IPS DF 4.7 (cell line): ENCODE measurements around the gene AVPR2.

ENCODE experiments used
- DNase-seq: peaks from one replicate; pipeline ENCODE4 v3.0.0-alpha.2; 2013; ENCODE audit warnings: low spot score; ENCODE audit errors: extremely low read depth

The AVPR2 gene

DNA sequence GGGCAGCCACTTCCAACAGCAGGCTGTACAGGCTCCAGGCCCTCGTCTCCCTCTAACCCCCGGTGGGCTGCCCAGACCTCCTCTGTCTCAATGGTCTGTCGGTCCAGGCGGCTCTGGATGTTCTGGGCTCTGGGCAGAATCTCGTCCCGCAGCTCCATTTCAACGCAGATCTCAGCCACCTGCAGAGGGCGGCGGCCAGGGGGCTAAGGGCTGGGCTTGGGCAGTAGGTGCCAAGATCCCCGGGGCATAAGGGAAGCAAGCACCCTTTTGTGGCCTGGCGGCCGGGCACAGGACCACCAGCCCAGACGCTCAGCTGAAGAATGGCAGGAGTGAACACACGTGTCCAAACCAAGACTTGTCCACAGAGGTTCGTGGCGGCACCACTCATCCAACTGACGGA is 9.2 kb downstream of the AVPR2 start:
- DNase-seq: no peak

DNA sequence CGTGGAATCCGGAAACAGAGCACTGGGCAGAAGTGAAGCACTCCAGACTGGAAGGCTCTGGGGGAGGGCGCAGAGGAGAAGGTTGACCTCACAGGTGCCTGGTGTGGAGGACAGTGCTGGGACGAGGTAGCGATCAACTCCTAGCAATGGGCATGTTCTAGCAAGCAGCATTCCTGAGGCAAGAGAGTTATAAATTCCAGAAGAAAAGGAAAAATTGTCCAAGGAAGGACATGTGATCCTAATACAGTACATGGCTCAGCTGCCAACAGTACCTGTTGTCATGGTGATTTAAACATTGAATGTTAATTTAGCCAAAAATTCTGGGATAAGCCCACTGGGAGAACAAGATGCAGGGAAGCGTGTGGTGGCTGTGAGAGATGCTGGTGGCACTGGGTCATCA is 13.4 kb downstream of the AVPR2 start:
- no peak for DNase-seq

DNA sequence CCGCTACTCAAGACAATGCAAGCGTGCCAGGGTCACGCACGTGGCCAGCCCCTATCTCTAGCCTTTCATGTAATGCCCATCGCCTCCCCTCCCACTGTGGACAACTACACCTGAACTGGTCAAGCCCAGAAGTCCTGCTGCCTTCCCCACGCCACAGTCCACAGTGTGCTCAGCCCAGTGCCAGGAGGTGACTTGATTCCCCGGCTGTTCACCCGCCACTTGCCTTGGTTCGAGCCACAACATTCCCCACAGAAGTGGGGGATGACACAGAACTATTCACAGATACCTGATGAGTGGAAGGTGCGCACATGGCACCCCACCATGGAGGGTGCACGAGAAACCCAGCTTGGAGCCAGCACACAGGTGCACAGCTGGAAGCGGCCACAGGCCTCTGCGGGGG is 14.8 kb downstream of the AVPR2 start:
- no peak for DNase-seq

DNA sequence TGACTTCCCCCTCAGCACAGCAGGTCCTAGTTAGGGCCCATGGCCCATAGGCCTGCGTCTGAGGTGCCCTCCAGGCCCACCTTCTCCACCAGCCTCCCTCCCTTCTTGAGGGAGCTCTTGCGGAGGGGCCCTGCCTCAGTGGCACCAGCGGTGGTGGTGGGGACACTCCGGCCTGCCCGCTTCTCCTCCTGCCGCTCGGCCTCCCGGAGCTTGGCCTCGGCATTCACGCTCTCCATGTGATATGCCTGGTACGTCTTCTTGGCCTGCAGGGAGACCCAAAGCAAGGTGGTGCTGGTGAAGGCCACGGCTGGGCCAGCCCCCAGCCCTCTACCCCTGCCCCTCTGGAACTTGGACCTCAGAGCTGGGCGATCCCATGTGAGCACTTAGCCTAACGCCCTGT is 16.1 kb downstream of the AVPR2 start:
- DNase-seq: no peak

DNA sequence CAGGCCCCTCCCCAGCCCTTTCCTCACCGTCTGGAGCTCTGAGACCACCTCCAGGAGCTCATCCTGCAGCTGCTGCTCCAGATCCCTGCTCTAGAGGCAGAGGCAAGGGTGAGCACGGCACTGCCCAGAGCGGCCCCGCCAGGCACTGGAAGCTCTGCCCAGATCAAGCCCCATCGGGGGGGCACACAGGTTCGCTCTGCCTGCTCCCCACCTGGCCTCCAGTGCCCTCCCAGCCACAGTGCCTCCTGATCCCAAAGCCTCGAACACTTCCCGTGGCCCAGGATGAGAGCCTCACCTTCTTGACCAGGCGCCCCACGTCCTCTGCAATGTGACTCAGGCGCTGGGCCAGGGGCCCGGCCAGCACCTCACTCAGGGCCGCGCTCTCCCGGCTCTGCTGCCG is 16.6 kb downstream of the AVPR2 start:
- no peak for DNase-seq

DNA sequence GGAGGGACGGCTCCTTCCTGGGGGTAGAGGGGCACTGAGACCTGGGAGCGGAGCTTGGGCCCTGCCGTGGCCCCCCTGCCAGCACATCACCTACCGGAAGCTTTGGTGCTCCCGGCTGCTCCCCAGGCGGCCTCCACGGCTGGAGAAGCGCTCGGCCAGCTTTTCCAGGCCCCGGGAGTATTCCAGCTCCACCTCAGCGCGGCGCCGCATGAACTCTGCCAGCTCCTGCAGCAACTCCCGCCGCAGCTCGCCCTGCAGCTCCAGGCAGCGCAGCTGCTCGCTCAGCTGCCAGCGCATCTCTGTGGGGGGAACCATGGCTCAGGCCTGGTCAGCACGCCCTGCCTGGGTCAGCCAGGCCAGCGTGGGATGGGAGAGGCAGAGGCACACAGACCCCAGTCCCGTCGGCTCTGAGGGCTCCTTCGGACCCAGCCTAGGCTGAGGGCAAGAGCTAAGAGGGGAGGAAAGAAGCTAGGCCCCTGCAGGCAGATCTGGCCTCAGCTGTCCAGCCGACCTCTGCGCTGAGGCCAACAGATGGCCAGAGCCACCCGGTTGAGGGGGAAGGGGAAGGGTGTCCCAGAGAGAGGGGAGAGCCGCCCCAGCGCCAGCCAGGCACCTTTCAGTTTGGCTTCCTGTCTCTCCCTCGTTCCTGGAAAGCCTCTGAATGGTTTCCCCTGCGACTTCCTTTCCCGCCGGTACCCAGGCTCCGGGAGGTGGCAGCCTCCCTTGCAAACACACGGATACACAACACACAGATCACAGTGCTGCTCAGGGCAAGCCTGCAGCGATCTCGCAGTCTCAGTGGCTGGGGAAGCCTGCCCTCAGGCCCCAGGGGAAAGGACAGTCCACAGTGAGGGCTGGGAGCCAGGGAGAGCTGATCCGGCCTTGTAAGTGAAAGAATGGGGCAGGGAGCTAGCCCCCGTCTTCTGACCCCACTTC is 17.3 kb downstream of the AVPR2 start:
- no peak for DNase-seq

DNA sequence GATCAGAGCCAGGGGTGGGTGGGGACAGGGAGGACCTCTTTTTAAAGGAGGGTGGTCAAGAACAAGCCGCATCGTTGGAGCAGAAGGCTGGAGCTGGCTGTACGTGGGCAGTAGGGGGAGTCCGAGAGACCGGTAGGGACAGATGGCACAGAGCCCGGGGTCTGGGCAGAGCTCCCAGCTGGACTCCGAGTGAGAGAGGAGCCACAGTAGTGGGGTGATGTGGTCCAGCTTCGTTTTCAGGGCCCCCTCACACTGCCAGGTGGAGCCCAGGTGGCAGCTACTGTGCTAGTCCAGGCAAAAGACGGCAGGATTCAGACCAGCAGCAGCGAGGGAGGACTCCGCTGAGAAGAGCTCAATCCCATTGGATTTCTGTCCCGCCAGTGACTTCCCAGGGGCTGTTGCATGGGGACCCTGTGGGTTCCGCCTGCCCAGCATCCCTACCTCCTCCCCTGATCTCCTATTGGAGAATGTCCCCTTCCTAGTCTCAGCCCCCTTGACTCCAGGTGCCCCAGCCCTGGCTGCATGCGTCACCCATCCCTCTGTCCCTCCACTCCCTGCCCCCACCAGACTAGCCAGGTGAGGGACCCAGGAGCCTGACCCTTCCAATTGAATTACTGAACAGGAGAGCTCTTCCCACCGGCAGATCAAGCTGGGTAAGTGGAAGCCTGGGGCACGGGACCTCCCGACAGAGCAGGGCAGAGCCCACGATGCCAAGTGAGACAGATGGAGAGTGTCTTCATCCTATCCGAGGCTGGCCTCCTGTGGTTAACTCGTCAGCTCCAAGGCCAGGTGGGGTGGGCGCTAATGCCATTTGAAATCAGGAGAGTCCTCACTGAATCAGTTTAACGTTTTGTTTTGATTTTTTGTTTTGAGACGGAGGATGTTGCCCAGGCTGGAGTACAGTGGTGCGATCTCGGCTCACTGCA is 18.7 kb downstream of the AVPR2 start:
- DNase-seq: no peak

DNA sequence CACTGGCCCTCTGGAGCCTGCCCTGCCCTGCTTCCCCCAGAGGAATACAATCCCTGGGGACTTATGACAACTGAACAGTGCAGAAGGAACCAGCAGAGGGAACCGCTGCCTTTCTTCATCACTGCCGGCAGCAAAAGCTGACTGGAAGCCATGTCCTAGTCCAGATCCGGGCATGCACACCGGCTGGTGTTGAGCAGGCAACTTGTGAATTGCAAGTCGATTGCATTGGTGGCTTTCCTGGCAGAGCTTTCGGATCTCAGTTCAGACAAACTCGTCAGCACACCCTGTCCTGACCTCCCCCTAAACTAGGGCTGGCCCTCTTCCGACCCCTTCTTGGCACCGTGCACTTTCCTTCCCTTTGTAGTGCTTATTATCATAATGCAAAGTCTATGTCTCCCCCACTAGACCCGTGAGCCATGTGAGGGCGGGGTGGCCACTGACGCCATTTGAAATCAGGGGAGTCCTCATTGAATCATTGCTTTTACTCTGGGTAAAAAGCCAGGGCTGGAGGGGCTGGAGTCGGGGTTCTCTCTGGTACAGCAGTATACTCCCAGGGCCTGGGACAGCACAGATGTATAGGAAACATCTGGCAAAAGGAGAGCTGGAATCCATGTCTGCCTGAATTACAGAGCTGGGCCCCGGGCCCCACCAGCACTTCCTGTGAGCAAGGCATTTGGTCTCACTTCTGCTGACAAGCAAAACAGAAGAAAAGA is 19.8 kb downstream of the AVPR2 start:
- no peak for DNase-seq

DNA sequence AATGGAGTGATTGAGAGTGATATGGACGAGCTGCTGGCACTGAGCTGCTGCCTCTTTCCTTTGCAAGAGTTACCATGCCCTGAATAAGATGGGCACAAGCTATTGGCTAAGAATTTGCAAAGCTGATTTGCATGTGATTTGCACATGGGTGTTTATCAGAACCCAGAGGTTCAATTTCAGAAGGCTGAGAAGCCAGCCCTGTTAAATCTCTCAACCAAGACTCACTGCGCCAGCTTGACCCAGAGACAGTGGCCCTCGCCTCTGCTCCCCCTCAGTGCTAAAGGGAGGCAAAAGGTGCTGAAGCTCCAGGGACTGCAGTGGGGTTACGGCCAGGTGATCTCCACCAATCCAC is 20.9 kb downstream of the AVPR2 start:
- no peak for DNase-seq

DNA sequence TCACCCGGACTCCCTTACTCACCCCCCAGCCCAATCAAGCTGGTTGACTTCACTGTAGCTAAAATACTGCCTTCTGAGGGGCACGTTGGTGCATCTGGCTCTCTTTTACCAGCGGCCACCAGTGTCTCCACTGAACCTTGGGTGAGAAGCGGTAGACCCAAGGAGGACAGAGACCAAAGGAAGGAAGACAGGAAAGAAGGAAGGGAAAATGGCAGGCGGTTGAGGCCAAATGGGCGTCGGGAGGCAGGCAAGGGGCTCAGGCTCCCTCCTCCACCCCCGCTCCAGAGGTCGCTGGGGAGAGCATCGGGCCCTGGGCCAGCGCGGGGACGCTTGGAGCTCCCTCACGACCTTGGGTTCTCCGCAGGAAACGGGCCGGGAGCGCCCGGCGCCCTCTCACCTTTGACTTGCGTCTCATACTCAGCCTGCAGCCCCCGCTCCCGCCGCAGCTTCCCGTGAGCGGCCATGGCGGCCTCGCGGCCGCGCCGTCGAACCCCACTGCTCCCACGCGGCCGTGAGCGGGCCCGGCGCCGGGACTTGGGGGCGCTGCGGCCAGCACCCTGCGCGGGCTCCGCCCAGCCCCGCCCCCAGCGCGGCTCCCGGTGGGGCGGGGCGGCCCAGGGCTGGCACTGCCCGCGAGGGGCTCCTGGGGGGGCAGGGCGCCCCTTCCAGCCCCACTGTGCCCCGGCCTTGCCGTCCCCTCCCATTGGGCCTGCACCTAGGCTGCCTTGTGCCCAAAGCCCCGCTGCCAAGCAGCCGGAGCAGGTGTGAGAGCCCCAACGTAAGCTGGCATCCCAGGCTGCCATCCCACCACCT is 21.5 kb downstream of the AVPR2 start, which contains the start of gene ARHGAP4:
Gene ARHGAP4, minus strand, starts transcription at position 526 of the 813 bp plus-strand sequence. Its CDS starts 62 bp downstream, at position 464.
- no peak for DNase-seq

DNA sequence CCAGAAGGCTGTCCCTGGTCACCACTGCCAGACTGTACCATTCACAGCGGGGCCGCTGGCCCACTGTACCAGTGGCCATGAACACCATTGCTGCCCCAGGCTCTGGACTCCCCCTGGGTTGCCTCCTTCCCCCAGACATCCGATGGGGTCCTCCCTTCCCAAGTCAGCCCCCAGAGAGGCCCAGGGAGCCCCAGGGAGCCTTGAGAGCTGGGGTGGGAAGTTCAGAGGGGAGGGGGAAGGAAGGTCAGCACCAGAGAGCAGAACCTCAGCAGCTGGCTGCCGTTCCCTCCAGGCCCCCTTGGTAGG is 22.0 kb downstream of the AVPR2 start:
- no peak for DNase-seq

DNA sequence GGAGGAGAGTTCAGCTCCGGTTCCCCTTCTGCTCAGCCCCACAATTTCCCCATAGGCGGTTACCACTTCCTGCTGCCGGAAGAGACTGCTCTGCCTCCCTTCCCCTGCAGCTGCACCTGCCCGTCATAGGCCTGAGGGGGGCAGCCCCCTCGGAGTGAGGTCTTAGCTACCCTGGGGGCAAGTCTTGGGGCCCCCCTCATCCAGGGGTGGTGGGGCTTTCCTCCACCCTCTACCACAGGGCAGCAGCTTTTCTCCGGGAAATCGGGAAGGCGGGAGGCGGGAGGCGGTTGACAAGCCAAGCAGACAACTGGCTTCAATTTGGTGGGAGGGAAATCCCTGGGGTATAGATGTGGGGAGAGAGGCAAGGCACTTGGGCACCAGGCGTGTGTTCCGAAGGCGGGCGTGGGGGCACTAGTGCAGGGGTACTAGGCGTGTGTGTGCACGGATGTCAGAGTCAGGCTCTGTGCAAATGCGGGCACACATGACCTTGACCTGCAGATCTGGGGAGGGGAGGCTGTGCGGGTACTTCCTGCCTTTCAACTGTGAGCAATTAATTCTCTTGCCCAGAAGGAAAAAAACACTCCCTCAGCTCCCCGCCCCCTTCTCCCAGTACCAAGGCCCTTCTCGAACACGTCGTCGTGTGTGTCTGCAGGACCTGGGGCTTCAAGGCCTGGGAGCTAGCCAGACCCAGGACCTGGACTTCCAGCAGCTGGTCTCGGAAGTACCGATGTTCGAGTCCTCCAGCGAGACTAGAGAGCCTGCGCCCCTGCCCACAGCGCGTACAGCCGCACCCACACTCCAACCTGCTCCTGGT is 22.6 kb downstream of the AVPR2 start:
- DNase-seq: no peak

DNA sequence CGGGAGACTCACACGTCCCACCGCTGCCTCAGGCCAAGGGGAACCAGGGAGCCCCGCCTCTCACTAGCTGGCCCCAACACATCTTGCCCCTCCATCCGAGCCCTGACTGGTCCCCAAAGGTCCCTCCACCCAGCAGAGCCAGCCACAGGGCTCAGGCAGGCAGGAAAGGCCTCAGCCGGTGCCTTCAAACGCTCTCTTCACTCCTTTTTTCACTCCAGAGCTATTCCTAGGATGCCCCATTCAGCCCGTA is 23.1 kb downstream of the AVPR2 start:
- DNase-seq: no peak

DNA sequence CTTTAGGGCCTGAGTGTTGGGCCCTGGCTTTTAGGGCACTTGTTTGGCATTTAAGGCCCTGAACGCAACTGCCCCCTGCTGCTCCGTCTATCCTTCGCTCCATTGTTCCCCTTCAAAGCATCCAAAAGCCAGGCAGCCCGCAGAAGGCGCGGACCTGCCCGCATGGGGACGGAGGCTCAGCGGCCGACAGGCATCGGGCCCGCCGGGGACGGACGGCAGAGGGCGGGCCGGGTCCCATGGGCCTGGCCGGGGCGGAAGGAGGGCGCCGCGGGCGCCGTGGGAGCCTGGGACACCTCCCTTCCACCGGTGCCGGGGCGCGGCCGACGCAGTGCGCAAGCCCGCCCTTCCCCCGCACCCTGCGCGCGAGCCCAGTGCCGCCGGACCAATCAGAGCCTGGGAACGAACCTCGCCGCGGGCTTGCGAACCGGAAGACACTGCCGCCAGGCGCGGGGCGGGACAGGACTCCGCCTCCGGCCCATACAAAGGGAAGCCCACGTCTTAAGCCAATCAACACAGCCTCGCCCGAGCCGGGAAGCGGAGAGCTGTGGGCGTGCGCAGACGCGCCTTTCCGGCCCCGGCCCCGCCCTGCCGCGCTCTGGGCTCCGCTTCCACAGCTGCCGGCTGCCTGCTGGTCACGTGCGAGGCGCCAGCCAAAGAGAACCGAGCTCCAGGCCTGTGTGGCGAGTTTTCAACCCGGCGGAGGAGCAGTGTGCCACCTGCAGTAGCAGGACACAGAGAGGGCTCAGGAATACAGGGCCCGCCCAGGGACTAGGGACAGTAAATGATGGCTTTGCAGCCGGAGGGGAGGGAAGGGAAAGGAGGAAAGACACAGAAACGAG is 23.7 kb downstream of the AVPR2 start:
- no peak for DNase-seq

DNA sequence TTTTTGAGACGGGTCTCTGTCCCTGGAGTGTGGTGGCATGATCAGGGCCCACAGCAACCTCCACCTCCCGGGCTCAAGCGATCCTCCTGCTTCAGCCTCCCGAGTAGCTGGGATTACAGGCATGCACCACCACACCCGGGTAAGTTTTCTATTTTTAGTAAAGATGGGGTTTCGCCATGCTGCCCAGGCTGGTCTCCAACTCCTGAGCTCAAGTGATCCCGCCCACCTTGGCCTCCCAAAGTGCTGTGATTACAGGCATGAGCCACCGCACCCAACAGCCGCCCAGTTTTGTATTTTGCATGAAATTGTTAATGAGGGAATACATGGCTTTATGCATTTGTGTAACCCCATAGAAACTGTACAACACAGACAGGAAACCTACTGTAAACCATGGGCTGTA is 24.4 kb downstream of the AVPR2 start:
- no peak for DNase-seq

DNA sequence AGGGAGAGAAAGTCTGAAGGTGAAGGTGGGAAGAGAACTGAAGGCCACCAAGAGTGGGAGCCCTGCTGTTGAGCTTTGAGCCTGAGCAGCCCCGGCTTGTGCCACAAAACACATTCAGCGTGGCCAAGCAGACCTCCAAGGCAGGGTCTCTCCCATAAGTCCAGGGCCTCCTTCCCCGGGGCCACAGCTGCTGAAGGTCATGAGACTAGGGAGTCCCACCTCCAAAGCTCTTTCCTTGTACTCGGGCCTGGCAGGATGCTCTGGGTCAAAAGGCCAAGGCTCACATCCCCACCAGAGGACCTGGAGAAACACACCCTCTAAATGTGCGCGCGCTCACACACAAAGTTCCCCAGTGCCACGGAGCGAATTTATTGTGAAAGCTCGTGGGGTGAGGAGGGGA is 25.1 kb downstream of the AVPR2 start:
- DNase-seq: no peak

DNA sequence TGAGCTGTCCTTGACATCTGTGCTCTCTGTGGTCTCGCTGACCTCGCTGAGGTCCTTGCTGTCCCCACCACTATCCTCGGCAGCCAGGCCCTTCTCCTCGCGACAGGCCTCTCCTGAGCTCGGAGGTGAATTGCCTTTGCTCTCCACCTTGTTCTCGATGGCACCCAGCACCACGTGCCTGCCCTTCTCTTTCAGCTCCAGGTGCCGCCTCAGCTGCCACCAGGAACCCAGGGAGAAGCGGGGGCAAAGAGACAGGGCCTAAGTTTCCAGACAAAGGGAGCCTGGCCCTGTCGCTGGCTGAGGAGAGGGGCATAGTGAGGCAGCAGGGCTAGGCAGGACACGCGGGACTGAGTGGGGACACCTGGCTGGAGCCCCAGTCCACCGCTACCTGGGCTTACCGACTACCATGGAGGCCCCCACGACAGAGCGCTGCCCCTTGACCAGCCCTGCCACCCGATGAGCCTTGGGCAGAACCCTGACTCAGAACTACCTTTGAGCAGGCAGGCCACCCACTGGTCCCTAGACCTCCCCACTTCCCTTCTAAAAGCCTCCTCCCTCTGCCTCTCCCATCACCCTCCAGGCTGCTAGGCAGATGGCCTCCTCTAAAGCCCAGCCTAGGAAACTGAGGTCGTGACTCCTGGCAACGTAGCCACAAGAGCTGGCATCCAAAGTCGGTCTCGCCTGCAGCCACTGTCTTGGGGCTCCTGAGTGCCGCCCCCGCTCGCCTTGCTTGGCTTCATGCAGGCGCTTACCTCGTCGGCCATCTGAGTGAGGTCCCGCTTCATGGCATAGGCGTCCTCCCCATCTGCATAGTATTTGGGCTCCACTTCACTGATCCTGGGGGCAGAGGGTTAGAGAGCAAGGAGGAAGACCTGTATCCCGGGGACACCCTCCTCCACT is 25.8 kb downstream of the AVPR2 start:
- DNase-seq: no peak

DNA sequence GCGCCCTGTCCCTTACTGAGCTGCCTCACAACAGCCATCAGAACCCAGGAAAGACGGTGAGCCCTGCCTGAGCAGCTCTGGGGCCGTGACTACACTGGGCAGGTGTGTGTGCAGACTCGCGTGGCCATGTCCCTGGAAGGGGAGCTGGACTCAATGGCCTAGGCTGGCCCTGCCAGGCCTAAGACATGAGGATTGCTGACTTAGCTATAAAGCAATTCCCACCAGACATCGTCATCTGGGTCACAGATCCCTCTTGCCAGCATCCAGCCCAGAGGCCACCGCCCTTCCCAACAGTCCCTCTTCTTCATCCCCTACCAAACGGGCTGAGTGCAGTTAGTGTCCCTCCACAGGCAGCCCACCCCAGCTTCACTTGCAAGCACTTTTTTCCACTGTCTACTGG is 26.7 kb downstream of the AVPR2 start:
- no peak for DNase-seq

DNA sequence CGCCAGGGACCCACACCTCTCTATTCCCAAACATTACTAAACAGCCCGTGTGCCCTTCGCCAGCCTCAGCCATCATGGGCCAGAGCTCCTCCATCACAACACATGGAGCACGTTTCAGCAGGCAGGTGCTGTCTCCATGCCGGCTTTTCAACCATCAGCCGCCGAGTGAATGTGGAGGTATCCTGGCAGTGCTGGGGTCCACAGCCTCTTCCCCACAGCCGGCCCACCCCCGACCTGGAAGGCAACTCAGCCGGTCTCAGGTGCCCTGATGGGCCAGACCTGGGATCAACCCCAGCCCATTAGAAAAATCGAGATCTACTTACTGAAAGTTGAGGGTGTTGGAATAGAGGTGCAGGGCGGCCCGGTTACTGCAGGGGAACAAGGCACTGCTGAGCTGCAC is 27.3 kb downstream of the AVPR2 start:
- DNase-seq: no peak
